Measurements from ENCODE around the gene VPS50.
"Not testable (repeated sequence)": the region's sequence is repeated elsewhere in the genome, so short reads cannot be mapped to it uniquely, and the experiment has no call there.

The VPS50 gene

GRCh38 chr7:93366816-93367215 lies 134.7 kb downstream of the VPS50 start:
- no peak overlapping the region for H3K4me3 ChIP-seq (ENCODE audit: low read length in 2 of 2)
- H3K27ac ChIP-seq (ENCODE audit: low read length): no peak overlapping the region
- H3K36me3 ChIP-seq (ENCODE audit: control insufficient read depth in 2 of 2, insufficient read depth in 2 of 2, low read length in 2 of 2): no peaks in the 10 kb centered on the region
- no peaks in the 10 kb centered on the region for H3K9me3 ChIP-seq (ENCODE audit: control insufficient read depth in 2 of 2, low read length in 2 of 2)
- H3K4me1 ChIP-seq (ENCODE audit: control insufficient read depth, insufficient read depth, low read length): no peaks in the 10 kb centered on the region
- no peaks in the 10 kb centered on the region for H3K27me3 ChIP-seq (ENCODE audit: control insufficient read depth in 1 of 2, insufficient read depth in 2 of 2, low read length in 2 of 2)
- H3K9ac ChIP-seq (ENCODE audit: low read length in 2 of 2): no peak overlapping the region

- Histone ChIP-seq H3K4me3 (ENCODE audit: low read length in 2 of 2) (no peak overlapping the region), H3K36me3 (ENCODE audit: control insufficient read depth in 2 of 2, insufficient read depth in 2 of 2, low read length in 2 of 2) (no peaks in the 10 kb centered on the region), H3K9me3 (ENCODE audit: control insufficient read depth in 2 of 2, low read length in 2 of 2) (no peaks in the 10 kb centered on the region), H3K27ac (ENCODE audit: low read length) (no peak overlapping the region), H3K27me3 (ENCODE audit: control insufficient read depth in 1 of 2, insufficient read depth in 2 of 2, low read length in 2 of 2) (no peaks in the 10 kb centered on the region), H3K9ac (ENCODE audit: low read length in 2 of 2) (no peak overlapping the region), H3K4me1 (ENCODE audit: control insufficient read depth, insufficient read depth, low read length) (no peaks in the 10 kb centered on the region)
Observed at GRCh38 chr7:93367254-93367653, 135.1 kb downstream of the VPS50 start.

GRCh38 chr7:93370937-93371336 lies 138.8 kb downstream of the VPS50 start:
- H3K9me3 ChIP-seq (ENCODE audit: control insufficient read depth in 2 of 2, low read length in 2 of 2); H3K4me3 ChIP-seq (ENCODE audit: low read length in 2 of 2); H3K4me1 ChIP-seq (ENCODE audit: control insufficient read depth, insufficient read depth, low read length); H3K9ac ChIP-seq (ENCODE audit: low read length in 2 of 2); H3K36me3 ChIP-seq (ENCODE audit: control insufficient read depth in 2 of 2, insufficient read depth in 2 of 2, low read length in 2 of 2); H3K27ac ChIP-seq (ENCODE audit: low read length); H3K27me3 ChIP-seq (ENCODE audit: control insufficient read depth in 1 of 2, insufficient read depth in 2 of 2, low read length in 2 of 2): not testable (repeated sequence)

- H3K9me3 ChIP-seq (ENCODE audit: control insufficient read depth in 2 of 2, low read length in 2 of 2): no peaks in the 10 kb centered on the region
Observed at GRCh38 chr7:93373537-93373936, 141.4 kb downstream of the VPS50 start.

GRCh38 chr7:93374345-93374940 lies 142.3 kb downstream of the VPS50 start:
- no peaks in the 10 kb centered on the region for H3K4me1 ChIP-seq (ENCODE audit: control insufficient read depth, insufficient read depth, low read length)

More at GRCh38 chr7:93373537-93373936, 141.4 kb downstream of the VPS50 start:
- no peak overlapping the region for H3K9ac ChIP-seq (ENCODE audit: low read length in 2 of 2)
- no peak overlapping the region for H3K27ac ChIP-seq (ENCODE audit: low read length)
- H3K27me3 ChIP-seq (ENCODE audit: control insufficient read depth in 1 of 2, insufficient read depth in 2 of 2, low read length in 2 of 2): no peaks in the 10 kb centered on the region
- H3K4me3 ChIP-seq (ENCODE audit: low read length in 2 of 2): no peak overlapping the region
- H3K4me1 ChIP-seq (ENCODE audit: control insufficient read depth, insufficient read depth, low read length): no peaks in the 10 kb centered on the region
- H3K36me3 ChIP-seq (ENCODE audit: control insufficient read depth in 2 of 2, insufficient read depth in 2 of 2, low read length in 2 of 2): no peaks in the 10 kb centered on the region

GRCh38 chr7:93375603-93376002 lies 143.4 kb downstream of the VPS50 start:
- no peak overlapping the region for H3K9ac ChIP-seq (ENCODE audit: low read length in 2 of 2)
- no peaks in the 10 kb centered on the region for H3K4me1 ChIP-seq (ENCODE audit: control insufficient read depth, insufficient read depth, low read length)
- no peak overlapping the region for H3K27ac ChIP-seq (ENCODE audit: low read length)

More at GRCh38 chr7:93374345-93374940, 142.3 kb downstream of the VPS50 start:
- Histone ChIP-seq H3K27ac (ENCODE audit: low read length) (no peak overlapping the region), H3K4me3 (ENCODE audit: low read length in 2 of 2) (no peak overlapping the region), H3K9me3 (ENCODE audit: control insufficient read depth in 2 of 2, low read length in 2 of 2) (no peaks in the 10 kb centered on the region), H3K9ac (ENCODE audit: low read length in 2 of 2) (no peak overlapping the region), H3K27me3 (ENCODE audit: control insufficient read depth in 1 of 2, insufficient read depth in 2 of 2, low read length in 2 of 2) (no peaks in the 10 kb centered on the region), H3K36me3 (ENCODE audit: control insufficient read depth in 2 of 2, insufficient read depth in 2 of 2, low read length in 2 of 2) (no peaks in the 10 kb centered on the region)

GRCh38 chr7:93378131-93378760 lies 146.1 kb downstream of the VPS50 start:
- Histone ChIP-seq H3K4me1 (ENCODE audit: control insufficient read depth, insufficient read depth, low read length) (no peaks in the 10 kb centered on the region), H3K4me3 (ENCODE audit: low read length in 2 of 2) (no peak overlapping the region), H3K9me3 (ENCODE audit: control insufficient read depth in 2 of 2, low read length in 2 of 2) (no peaks in the 10 kb centered on the region), H3K27me3 (ENCODE audit: control insufficient read depth in 1 of 2, insufficient read depth in 2 of 2, low read length in 2 of 2) (no peaks in the 10 kb centered on the region), H3K27ac (ENCODE audit: low read length) (no peak overlapping the region), H3K36me3 (ENCODE audit: control insufficient read depth in 2 of 2, insufficient read depth in 2 of 2, low read length in 2 of 2) (no peaks in the 10 kb centered on the region), H3K9ac (ENCODE audit: low read length in 2 of 2) (no peak overlapping the region)

More at GRCh38 chr7:93375603-93376002, 143.4 kb downstream of the VPS50 start:
- Histone ChIP-seq H3K36me3 (ENCODE audit: control insufficient read depth in 2 of 2, insufficient read depth in 2 of 2, low read length in 2 of 2) (no peaks in the 10 kb centered on the region), H3K4me3 (ENCODE audit: low read length in 2 of 2) (no peak overlapping the region), H3K27me3 (ENCODE audit: control insufficient read depth in 1 of 2, insufficient read depth in 2 of 2, low read length in 2 of 2) (no peaks in the 10 kb centered on the region), H3K9me3 (ENCODE audit: control insufficient read depth in 2 of 2, low read length in 2 of 2) (no peaks in the 10 kb centered on the region)

- Histone ChIP-seq H3K36me3 (ENCODE audit: control insufficient read depth in 2 of 2, insufficient read depth in 2 of 2, low read length in 2 of 2) (no peaks in the 10 kb centered on the region), H3K9me3 (ENCODE audit: control insufficient read depth in 2 of 2, low read length in 2 of 2) (no peaks in the 10 kb centered on the region), H3K27me3 (ENCODE audit: control insufficient read depth in 1 of 2, insufficient read depth in 2 of 2, low read length in 2 of 2) (no peaks in the 10 kb centered on the region), H3K4me3 (ENCODE audit: low read length in 2 of 2) (no peak overlapping the region), H3K4me1 (ENCODE audit: control insufficient read depth, insufficient read depth, low read length) (no peaks in the 10 kb centered on the region), H3K9ac (ENCODE audit: low read length in 2 of 2) (no peak overlapping the region), H3K27ac (ENCODE audit: low read length) (no peak overlapping the region)
Observed at GRCh38 chr7:93382362-93382761, 150.2 kb downstream of the VPS50 start.

- H3K9me3 ChIP-seq (ENCODE audit: control insufficient read depth in 2 of 2, low read length in 2 of 2): no peaks in the 10 kb centered on the region
- no peaks in the 10 kb centered on the region for H3K36me3 ChIP-seq (ENCODE audit: control insufficient read depth in 2 of 2, insufficient read depth in 2 of 2, low read length in 2 of 2)
- no peak overlapping the region for H3K9ac ChIP-seq (ENCODE audit: low read length in 2 of 2)
- no peak overlapping the region for H3K27ac ChIP-seq (ENCODE audit: low read length)
- no peaks in the 10 kb centered on the region for H3K4me1 ChIP-seq (ENCODE audit: control insufficient read depth, insufficient read depth, low read length)
- no peaks in the 10 kb centered on the region for H3K27me3 ChIP-seq (ENCODE audit: control insufficient read depth in 1 of 2, insufficient read depth in 2 of 2, low read length in 2 of 2)
- no peak overlapping the region for H3K4me3 ChIP-seq (ENCODE audit: low read length in 2 of 2)
Observed at GRCh38 chr7:93390660-93391059, 158.5 kb downstream of the VPS50 start.

GRCh38 chr7:93392984-93393383 lies 160.8 kb downstream of the VPS50 start:
- Histone ChIP-seq H3K9me3 (ENCODE audit: control insufficient read depth in 2 of 2, low read length in 2 of 2) (no peaks in the 10 kb centered on the region), H3K9ac (ENCODE audit: low read length in 2 of 2) (no peak overlapping the region), H3K27ac (ENCODE audit: low read length) (no peak overlapping the region), H3K4me1 (ENCODE audit: control insufficient read depth, insufficient read depth, low read length) (no peaks in the 10 kb centered on the region), H3K27me3 (ENCODE audit: control insufficient read depth in 1 of 2, insufficient read depth in 2 of 2, low read length in 2 of 2) (no peaks in the 10 kb centered on the region), H3K4me3 (ENCODE audit: low read length in 2 of 2) (no peak overlapping the region), H3K36me3 (ENCODE audit: control insufficient read depth in 2 of 2, insufficient read depth in 2 of 2, low read length in 2 of 2) (no peaks in the 10 kb centered on the region)

- Histone ChIP-seq H3K4me1 (ENCODE audit: control insufficient read depth, insufficient read depth, low read length) (no peaks in the 10 kb centered on the region), H3K27ac (ENCODE audit: low read length) (no peak overlapping the region), H3K4me3 (ENCODE audit: low read length in 2 of 2) (no peak overlapping the region), H3K9ac (ENCODE audit: low read length in 2 of 2) (no peak overlapping the region), H3K27me3 (ENCODE audit: control insufficient read depth in 1 of 2, insufficient read depth in 2 of 2, low read length in 2 of 2) (no peaks in the 10 kb centered on the region), H3K9me3 (ENCODE audit: control insufficient read depth in 2 of 2, low read length in 2 of 2) (peaks cover 0 to 2% of the 10 kb centered on the region in 2 donors), H3K36me3 (ENCODE audit: control insufficient read depth in 2 of 2, insufficient read depth in 2 of 2, low read length in 2 of 2) (no peaks in the 10 kb centered on the region)
Observed at GRCh38 chr7:93399642-93400041, 167.5 kb downstream of the VPS50 start.

All from stomach smooth muscle (tissue), 2 donors.